Prostate gland (tissue), 2 donors: ENCODE measurements around the gene APAF1.

ENCODE experiments used
- CTCF ChIP-seq, 4 experiments: fragments of 200-600 bp in 2 of 4; fragments of 450-650 bp in 2 of 4; sonication (generic) in 2 of 4; IDR thresholded peaks; 1 replicate in 3 of 4; 2 replicates in 1 of 4; pipeline ENCODE4 v1.5.1; 2016 to 2019; ENCODE audit warnings: antibody characterized with exemption in 4 of 4, mild to moderate bottlenecking in 2 of 4, moderate library complexity in 2 of 4
- POLR2A ChIP-seq: fragments of 450-650 bp; IDR thresholded peaks from one replicate; pipeline ENCODE4 v1.6.1; 2016; ENCODE audit warnings: antibody characterized with exemption, mild to moderate bottlenecking
- POLR2AphosphoS5 ChIP-seq: sonication (generic); formaldehyde crosslinking; IDR thresholded peaks from one replicate; pipeline ENCODE4 v1.6.1; 2017; ENCODE audit warnings: antibody characterized with exemption

GRCh38 chr12:98767248-98767647 lies 122.2 kb downstream of the APAF1 start:
- TF ChIP-seq CTCF (IDR thresholded peaks at IDR 0.05) (no peak), POLR2A (no peak), POLR2AphosphoS5 (no peak)
